Mononuclear cell (primary cell): Measurements from ENCODE around the gene CA10. TPM values are rescaled to one million over a fixed set of nuclear protein-coding genes. Genes with fewer than 3 reads are reported as not detected.

ENCODE experiments used
- H3K27me3 ChIP-seq: 2 replicates; pipeline ENCODE4 v1.6.0; 2011; ENCODE audit warnings: low read length, control low read depth; ENCODE audit not compliant: insufficient read depth
- H3K4me1 ChIP-seq: 2 replicates; pipeline ENCODE4 v1.5.1; 2011; ENCODE audit warnings: mild to moderate bottlenecking, low read length, control low read depth; ENCODE audit not compliant: insufficient read depth
- H3K4me3 ChIP-seq: 2 replicates; pipeline ENCODE4 v1.5.1; 2011; ENCODE audit warnings: mild to moderate bottlenecking, low read length, moderate library complexity
- H3K9me3 ChIP-seq: 2 replicates; pipeline ENCODE4 v1.5.1; 2011; ENCODE audit warnings: low read depth, mild to moderate bottlenecking, control low read depth, low read length
- total RNA-seq: library from RNA; depleted of rRNA; stranded (reverse); fragments of >200 nt; gene quantifications from one replicate; pipeline ENCODE4 v1.2.3, GENCODE V29; 2012

CA10 gene
- total RNA-seq, 1 donor = 0.10 TPM

GRCh38 chr17:51610834-51611233 lies 547.7 kb downstream of the CA10 start:
- Histone ChIP-seq H3K27me3 (peaks cover 4% of the 10 kb centered on the region), H3K9me3 (no peaks in the 10 kb centered on the region), H3K4me3 (no peak overlapping the region), H3K4me1 (no peaks in the 10 kb centered on the region)

- no peaks in the 10 kb centered on the region for H3K27me3 ChIP-seq
- H3K4me3 ChIP-seq = no peak overlapping the region
- H3K9me3 ChIP-seq = no peaks in the 10 kb centered on the region
- no peaks in the 10 kb centered on the region for H3K4me1 ChIP-seq
Observed at GRCh38 chr17:51610155-51610554, 548.4 kb downstream of the CA10 start.

- Histone ChIP-seq H3K27me3 (no peaks in the 10 kb centered on the region), H3K9me3 (no peaks in the 10 kb centered on the region), H3K4me3 (no peak overlapping the region), H3K4me1 (no peaks in the 10 kb centered on the region)
Observed at GRCh38 chr17:51608251-51608933, 550.1 kb downstream of the CA10 start.

- Histone ChIP-seq H3K9me3 (no peaks in the 10 kb centered on the region), H3K4me3 (no peak overlapping the region), H3K4me1 (no peaks in the 10 kb centered on the region), H3K27me3 (no peaks in the 10 kb centered on the region)
Observed at GRCh38 chr17:51607512-51607911, 551.0 kb downstream of the CA10 start.

- Histone ChIP-seq H3K9me3 (no peaks in the 10 kb centered on the region), H3K27me3 (no peaks in the 10 kb centered on the region), H3K4me3 (no peak overlapping the region), H3K4me1 (no peaks in the 10 kb centered on the region)
Observed at GRCh38 chr17:51604299-51605020, 554.1 kb downstream of the CA10 start.

GRCh38 chr17:51601622-51602261 lies 556.8 kb downstream of the CA10 start:
- Histone ChIP-seq H3K4me1 (no peaks in the 10 kb centered on the region), H3K9me3 (no peaks in the 10 kb centered on the region), H3K4me3 (no peak overlapping the region), H3K27me3 (no peaks in the 10 kb centered on the region)

- H3K9me3 ChIP-seq = no peaks in the 10 kb centered on the region
- H3K27me3 ChIP-seq = no peaks in the 10 kb centered on the region
- no peaks in the 10 kb centered on the region for H3K4me1 ChIP-seq
- no peak overlapping the region for H3K4me3 ChIP-seq
Observed at GRCh38 chr17:51598824-51599223, 559.7 kb downstream of the CA10 start.

- H3K4me1 ChIP-seq = no peaks in the 10 kb centered on the region
- H3K9me3 ChIP-seq = no peaks in the 10 kb centered on the region
Observed at GRCh38 chr17:51597345-51597744, 561.2 kb downstream of the CA10 start.

GRCh38 chr17:51595826-51596398 lies 562.6 kb downstream of the CA10 start:
- Histone ChIP-seq H3K4me3 (no peak overlapping the region), H3K27me3 (no peaks in the 10 kb centered on the region), H3K9me3 (no peaks in the 10 kb centered on the region), H3K4me1 (no peaks in the 10 kb centered on the region)

More at GRCh38 chr17:51597345-51597744, 561.2 kb downstream of the CA10 start:
- Histone ChIP-seq H3K27me3 (no peaks in the 10 kb centered on the region), H3K4me3 (no peak overlapping the region)

- no peaks in the 10 kb centered on the region for H3K27me3 ChIP-seq
Observed at GRCh38 chr17:51590071-51590656, 568.4 kb downstream of the CA10 start.

GRCh38 chr17:51588063-51588462 lies 570.5 kb downstream of the CA10 start:
- Histone ChIP-seq H3K9me3 (no peaks in the 10 kb centered on the region), H3K4me1 (no peaks in the 10 kb centered on the region), H3K27me3 (no peaks in the 10 kb centered on the region), H3K4me3 (no peak overlapping the region)

More at GRCh38 chr17:51590071-51590656, 568.4 kb downstream of the CA10 start:
- Histone ChIP-seq H3K9me3 (no peaks in the 10 kb centered on the region), H3K4me3 (no peak overlapping the region), H3K4me1 (no peaks in the 10 kb centered on the region)

- H3K4me3 ChIP-seq = no peak overlapping the region
- no peaks in the 10 kb centered on the region for H3K27me3 ChIP-seq
Observed at GRCh38 chr17:51587516-51587915, 571.0 kb downstream of the CA10 start.

GRCh38 chr17:51585514-51586104 lies 572.9 kb downstream of the CA10 start:
- H3K9me3 ChIP-seq = no peaks in the 10 kb centered on the region
- H3K27me3 ChIP-seq = no peaks in the 10 kb centered on the region
- no peaks in the 10 kb centered on the region for H3K4me1 ChIP-seq
- no peak overlapping the region for H3K4me3 ChIP-seq

More at GRCh38 chr17:51587516-51587915, 571.0 kb downstream of the CA10 start:
- H3K4me1 ChIP-seq = no peaks in the 10 kb centered on the region
- no peaks in the 10 kb centered on the region for H3K9me3 ChIP-seq

- no peaks in the 10 kb centered on the region for H3K4me1 ChIP-seq
- H3K27me3 ChIP-seq = no peaks in the 10 kb centered on the region
- H3K9me3 ChIP-seq = no peaks in the 10 kb centered on the region
- no peak overlapping the region for H3K4me3 ChIP-seq
Observed at GRCh38 chr17:51580869-51581268, 577.6 kb downstream of the CA10 start.
